Measurements from ENCODE around the gene ACADSB. TPM values are rescaled to one million over a fixed set of nuclear protein-coding genes. Genes with fewer than 3 reads are reported as not detected.

The ACADSB gene
- polyA plus RNA-seq, 1 of the 3 experiments (the other 2 are of a cell fraction), result 5.9 TPM

DNA sequence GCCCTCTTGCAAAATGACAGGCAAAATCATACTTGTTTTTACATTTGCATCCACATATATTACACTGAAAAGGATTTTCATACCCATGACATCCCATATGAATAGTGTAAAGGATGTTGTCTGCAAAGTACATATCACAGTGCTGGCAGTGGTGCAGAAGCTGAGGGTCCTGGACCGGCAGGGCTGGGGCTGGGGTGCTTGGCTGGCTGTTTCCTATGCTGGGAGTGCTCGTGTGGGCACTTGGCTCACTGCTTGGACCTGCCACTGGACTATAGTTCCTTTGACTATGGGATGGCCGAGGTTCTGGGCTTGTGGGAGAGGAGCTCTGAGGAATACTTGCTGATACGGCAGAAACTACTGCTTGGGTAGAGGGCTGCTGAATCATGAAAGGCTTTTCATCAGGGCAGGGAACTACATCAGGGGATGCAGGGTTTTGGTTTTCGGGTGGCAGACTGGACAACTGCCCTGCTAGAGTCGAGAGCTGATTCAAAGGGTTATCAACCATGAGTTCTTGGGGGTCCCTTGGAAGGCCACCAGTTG lies 14.9 kb upstream of the ACADSB start:
- CTCF ChIA-PET, result interaction anchor here (2.9 kb wide), 1 partner anchor 11 kb away, joined by 15 read pairs; no protein-coding TSS in a partner anchor
- Histone ChIP-seq H3K4me3 (ENCODE audit: low read depth in 2 of 2, low read length in 1 of 2) (no peak overlapping the region), H3K27ac (ENCODE audit: low read depth in 2 of 2, low read length in 1 of 2) (no peak overlapping the region)

GRCh38 chr10:122995936-122996335 lies 12.9 kb upstream of the ACADSB start:
- peaks cover 40 to 66% of the 10 kb centered on the region in 2 experiments for H3K36me3 ChIP-seq (replicated peaks in 1 of 2; ENCODE audit: control insufficient read depth in 1 of 2, insufficient read depth in 2 of 2, low read length in 1 of 2)
- POLR2A ChIA-PET, result no interaction called here
- no peaks in the 10 kb centered on the region for H3K9me3 ChIP-seq
- H3K4me2 ChIP-seq, result no peak overlapping the region
- H3K4me1 ChIP-seq (ENCODE audit: control insufficient read depth in 1 of 2, insufficient read depth in 2 of 2, low read depth in 1 of 2, low read length in 1 of 2), result no peaks in the 10 kb centered on the region
- H3K27ac ChIP-seq (ENCODE audit: low read depth in 2 of 2, low read length in 1 of 2), result no peak overlapping the region
- H3K79me2 ChIP-seq (ENCODE audit: insufficient read depth), result peaks cover 24% of the 10 kb centered on the region
- H3K9me2 ChIP-seq, result no peaks in the 10 kb centered on the region
- H4K20me1 ChIP-seq (ENCODE audit: insufficient read depth), result no peaks in the 10 kb centered on the region
- WGBS (ENCODE audit: low lambda C conversion rate), result 91% methylated on average over 4 of the region's 4 CpGs
- no peak overlapping the region for H3K4me3 ChIP-seq (ENCODE audit: low read depth in 2 of 2, low read length in 1 of 2)
- H3K9ac ChIP-seq, result no peak overlapping the region
- CTCF ChIA-PET, result interaction anchor here (2.9 kb wide), 1 partner anchor 13 kb away, joined by 15 read pairs; no protein-coding TSS in a partner anchor
- no peak for DNase-seq
- peaks cover 11% of the 10 kb centered on the region for H3F3A ChIP-seq (replicated peaks; ENCODE audit: insufficient read depth)
- TF ChIP-seq RAD21 (IDR thresholded peaks at IDR 0.05; ENCODE audit: low read length) (no peak), RFX5 (IDR thresholded peaks at IDR 0.05; ENCODE audit: low read length) (no peak), CHD2 (IDR thresholded peaks at IDR 0.05; ENCODE audit: low read length, partially characterized antibody) (no peak), CTCF (IDR thresholded peaks at IDR 0.05) (no peak), TCF12 (IDR thresholded peaks at IDR 0.05) (no peak)
- TF ChIP-seq, protein P1, sequence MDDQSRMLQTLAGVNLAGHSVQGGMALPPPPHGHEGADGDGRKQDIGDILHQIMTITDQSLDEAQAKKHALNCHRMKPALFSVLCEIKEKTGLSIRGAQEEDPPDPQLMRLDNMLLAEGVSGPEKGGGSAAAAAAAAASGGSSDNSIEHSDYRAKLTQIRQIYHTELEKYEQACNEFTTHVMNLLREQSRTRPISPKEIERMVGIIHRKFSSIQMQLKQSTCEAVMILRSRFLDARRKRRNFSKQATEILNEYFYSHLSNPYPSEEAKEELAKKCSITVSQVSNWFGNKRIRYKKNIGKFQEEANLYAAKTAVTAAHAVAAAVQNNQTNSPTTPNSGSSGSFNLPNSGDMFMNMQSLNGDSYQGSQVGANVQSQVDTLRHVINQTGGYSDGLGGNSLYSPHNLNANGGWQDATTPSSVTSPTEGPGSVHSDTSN (IDR thresholded peaks at IDR 0.05), result no peak
- H3K27me3 ChIP-seq (ENCODE audit: insufficient read depth), result no peaks in the 10 kb centered on the region
- H2AFZ ChIP-seq (ENCODE audit: low read depth), result no peak overlapping the region

More for the DNA sequence above, 14.9 kb upstream of the ACADSB start:
- Histone ChIP-seq H3K9me3 (no peaks in the 10 kb centered on the region), H3K36me3 (replicated peaks in 1 of 2; ENCODE audit: control insufficient read depth in 1 of 2, insufficient read depth in 2 of 2, low read length in 1 of 2) (peaks cover 44 to 70% of the 10 kb centered on the region in 2 experiments), H3F3A (replicated peaks; ENCODE audit: insufficient read depth) (peaks cover 11% of the 10 kb centered on the region), H4K20me1 (ENCODE audit: insufficient read depth) (no peaks in the 10 kb centered on the region), H2AFZ (ENCODE audit: low read depth) (no peak overlapping the region), H3K27me3 (ENCODE audit: insufficient read depth) (no peaks in the 10 kb centered on the region), H3K4me1 (ENCODE audit: control insufficient read depth in 1 of 2, insufficient read depth in 2 of 2, low read depth in 1 of 2, low read length in 1 of 2) (no peaks in the 10 kb centered on the region; a peak in 2 of 4 replicates), H3K4me2 (no peak overlapping the region), H3K9me2 (no peaks in the 10 kb centered on the region), H3K9ac (no peak overlapping the region), H3K79me2 (ENCODE audit: insufficient read depth) (0 out of 2 replicates have a peak, but pooled peaks cover 9% of the 10 kb centered on the region)
- DNase-seq, result no peak
- TF ChIP-seq RFX5 (IDR thresholded peaks at IDR 0.05; ENCODE audit: low read length) (no peak), FOSL2 (IDR thresholded peaks at IDR 0.05; ENCODE audit: borderline replicate concordance, low read depth) (no peak), POLR2AphosphoS5 (IDR thresholded peaks at IDR 0.05; ENCODE audit: low read depth, low read length) (no peak), MXI1 (IDR thresholded peaks at IDR 0.05; ENCODE audit: low read depth, low read length) (no peak), JUND (IDR thresholded peaks at IDR 0.05) (no peak), YY1 (IDR thresholded peaks at IDR 0.05; ENCODE audit: low read depth) (no peak), CTCF (IDR thresholded peaks at IDR 0.05) (no peak), EZH2phosphoT487 (IDR thresholded peaks at IDR 0.05; ENCODE audit: borderline replicate concordance, low read depth) (no peak)
- TF ChIP-seq, protein P1 (IDR thresholded peaks at IDR 0.05), result no peak
- 100% methylated on average over 1 of the region's 6 CpGs for WGBS (ENCODE audit: low lambda C conversion rate)
- POLR2A ChIA-PET, result no interaction called here

Data from SK-N-SH (cell line).